SU-DHL-6 (cell line): ENCODE measurements around the gene PRKCSH.
A peak's percentile ranks its signal among the peaks of the same experiment; 100 is the strongest.

Experiments used
- H2AFZ ChIP-seq: fragments of 200-600 bp; sonication (generic); 2 replicates; pipeline ENCODE4 v1.6.1; 2014; ENCODE audit warnings: low read depth, mild to moderate bottlenecking, moderate library complexity, mixed read lengths, antibody characterized with exemption, low read length; ENCODE audit not compliant: severe bottlenecking
- H3F3A ChIP-seq: fragments of 200-600 bp; shearing (Covaris generic); 2 replicates; pipeline ENCODE4 v1.6.0; 2016; ENCODE audit warnings: antibody characterized with exemption, mild to moderate bottlenecking; ENCODE audit not compliant: insufficient read depth
- H3K27ac ChIP-seq: fragments of 200-600 bp; sonication (generic); 2 replicates; pipeline ENCODE4 v1.5.1; 2016; ENCODE audit warnings: low read depth, mild to moderate bottlenecking, low read length, moderate library complexity, mixed read lengths
- H3K27me3 ChIP-seq: fragments of 200-600 bp; sonication (generic), shearing (Covaris generic); 2 replicates; pipeline ENCODE4 v1.6.0; 2014; ENCODE audit warnings: mild to moderate bottlenecking, low read length
- H3K36me3 ChIP-seq: fragments of 200-600 bp; sonication (generic); 2 replicates; pipeline ENCODE4 v1.6.1; 2014; ENCODE audit warnings: mild to moderate bottlenecking, low read length, mixed read lengths
- H3K4me2 ChIP-seq: fragments of 300-600, 200-600 bp; shearing (Covaris generic), sonication (generic); 2 replicates; pipeline ENCODE4 v1.6.0; 2014; ENCODE audit warnings: low read length, low read depth, mild to moderate bottlenecking; ENCODE audit not compliant: poor library complexity, severe bottlenecking
- H3K4me3 ChIP-seq: fragments of 200-600 bp; sonication (generic); 2 replicates; pipeline ENCODE4 v1.5.1; 2014; ENCODE audit warnings: antibody characterized with exemption, low read length, mild to moderate bottlenecking, mixed read lengths; ENCODE audit not compliant: insufficient read depth, poor library complexity, severe bottlenecking
- H3K79me2 ChIP-seq: fragments of 200-600 bp; sonication (generic); 2 replicates; pipeline ENCODE4 v1.6.1; 2014; ENCODE audit warnings: mild to moderate bottlenecking, low read length, moderate library complexity; ENCODE audit not compliant: insufficient read depth
- H3K9ac ChIP-seq: fragments of 200-600 bp; sonication (generic); 2 replicates; pipeline ENCODE4 v1.7.0; 2014; ENCODE audit warnings: mild to moderate bottlenecking, low read length
- H3K9me2 ChIP-seq: fragments of 200-600 bp; sonication (generic); replicated peaks from 2 replicates; pipeline ENCODE4 v1.6.1; 2014; ENCODE audit warnings: low read length; ENCODE audit not compliant: insufficient read depth
- H3K9me3 ChIP-seq: fragments of 200-600 bp; sonication (generic); 2 replicates; pipeline ENCODE4 v1.6.1; 2014; ENCODE audit warnings: low read length, mixed read lengths; ENCODE audit not compliant: insufficient read depth
- H4K20me1 ChIP-seq: fragments of 200-600 bp; sonication (generic); 2 replicates; pipeline ENCODE4 v1.6.1; 2014; ENCODE audit warnings: low read depth, mild to moderate bottlenecking, antibody characterized with exemption, low read length, moderate library complexity, mixed read lengths
- CTCF ChIP-seq: fragments of 200-600 bp; sonication (generic); IDR thresholded peaks from one replicate; pipeline ENCODE4 v1.5.1; 2017; ENCODE audit warnings: antibody characterized with exemption, mild to moderate bottlenecking, low read length, moderate library complexity; ENCODE audit not compliant: insufficient read depth, poor library complexity, severe bottlenecking
- EZH2phosphoT487 ChIP-seq: fragments of 200-600 bp; sonication (generic), shearing (Covaris generic); conservative IDR thresholded peaks from 2 replicates; pipeline ENCODE4 v1.6.1; 2018; ENCODE audit warnings: mild to moderate bottlenecking, antibody characterized with exemption, low read length, moderate library complexity, mixed read lengths

Gene PRKCSH

GRCh38 chr19:11418549-11419506 lies 16.6 kb upstream of the PRKCSH start, which contains the start of gene RGL3:
Gene RGL3, minus strand, starts transcription at chr19:11419314. Its CDS starts 36 bp downstream, at chr19:11419278.
- no peak within 1 kb of the TSS for H3K27ac ChIP-seq
- no peaks in the 10 kb centered on the region for H3K9me2 ChIP-seq
- H2AFZ ChIP-seq: no peak within 1 kb of the TSS
- TF ChIP-seq EZH2phosphoT487: no peak
- TF ChIP-seq CTCF: no peak
- H3K27me3 ChIP-seq: no peaks in the 10 kb centered on the region
- H3K4me3 ChIP-seq: no peak within 1 kb of the TSS
- no peaks in the 10 kb centered on the region for H3K9me3 ChIP-seq
- H3K36me3 ChIP-seq: no peaks in the 10 kb centered on the region
- no peaks in the 10 kb centered on the region for H3F3A ChIP-seq
- no peak within 1 kb of the TSS for H3K4me2 ChIP-seq
- no peak within 1 kb of the TSS for H3K9ac ChIP-seq
- H4K20me1 ChIP-seq: no peaks in the 10 kb centered on the region
- no peaks in the 10 kb centered on the region for H3K79me2 ChIP-seq

GRCh38 chr19:11420429-11421370 lies 14.7 kb upstream of the PRKCSH start:
- peaks cover 4% of the 10 kb centered on the region; the same call in 1 of the 2 replicates for H3F3A ChIP-seq
- H3K4me2 ChIP-seq: no peak overlapping the region
- no peaks in the 10 kb centered on the region for H3K27me3 ChIP-seq
- no peak for TF ChIP-seq EZH2phosphoT487
- TF ChIP-seq CTCF: no peak
- no peaks in the 10 kb centered on the region for H3K9me2 ChIP-seq
- H4K20me1 ChIP-seq: no peaks in the 10 kb centered on the region
- H3K27ac ChIP-seq: no peak overlapping the region
- no peaks in the 10 kb centered on the region for H3K9me3 ChIP-seq
- H3K79me2 ChIP-seq: no peaks in the 10 kb centered on the region
- no peaks in the 10 kb centered on the region for H3K36me3 ChIP-seq
- no peak overlapping the region for H3K9ac ChIP-seq
- H3K4me3 ChIP-seq: no peak overlapping the region
- no peak overlapping the region for H2AFZ ChIP-seq

- no peaks in the 10 kb centered on the region for H3K9me3 ChIP-seq
- H3F3A ChIP-seq: peaks cover 4% of the 10 kb centered on the region; the same call in 1 of the 2 replicates
- H3K4me3 ChIP-seq: no peak overlapping the region
- H4K20me1 ChIP-seq: no peaks in the 10 kb centered on the region
- no peaks in the 10 kb centered on the region for H3K79me2 ChIP-seq
- no peaks in the 10 kb centered on the region for H3K27me3 ChIP-seq
- H3K36me3 ChIP-seq: no peaks in the 10 kb centered on the region
- no peaks in the 10 kb centered on the region for H3K9me2 ChIP-seq
- peak overlapping the region; percentile 31 for H3K4me2 ChIP-seq
- H3K9ac ChIP-seq: no peak overlapping the region
- TF ChIP-seq CTCF (no peak), EZH2phosphoT487 (no peak)
- H2AFZ ChIP-seq: no peak overlapping the region
- H3K27ac ChIP-seq: no peak overlapping the region
Observed at GRCh38 chr19:11421371-11422098, 13.9 kb upstream of the PRKCSH start.
